CD4-positive, alpha-beta T cell treated with Interleukin-17A for 1 hour (primary cell): ENCODE data around the gene SMYD2.

Experiments
- DNase-seq: peaks from one replicate; pipeline ENCODE4 v3.0.0-alpha.2; 2020

Gene SMYD2

DNA sequence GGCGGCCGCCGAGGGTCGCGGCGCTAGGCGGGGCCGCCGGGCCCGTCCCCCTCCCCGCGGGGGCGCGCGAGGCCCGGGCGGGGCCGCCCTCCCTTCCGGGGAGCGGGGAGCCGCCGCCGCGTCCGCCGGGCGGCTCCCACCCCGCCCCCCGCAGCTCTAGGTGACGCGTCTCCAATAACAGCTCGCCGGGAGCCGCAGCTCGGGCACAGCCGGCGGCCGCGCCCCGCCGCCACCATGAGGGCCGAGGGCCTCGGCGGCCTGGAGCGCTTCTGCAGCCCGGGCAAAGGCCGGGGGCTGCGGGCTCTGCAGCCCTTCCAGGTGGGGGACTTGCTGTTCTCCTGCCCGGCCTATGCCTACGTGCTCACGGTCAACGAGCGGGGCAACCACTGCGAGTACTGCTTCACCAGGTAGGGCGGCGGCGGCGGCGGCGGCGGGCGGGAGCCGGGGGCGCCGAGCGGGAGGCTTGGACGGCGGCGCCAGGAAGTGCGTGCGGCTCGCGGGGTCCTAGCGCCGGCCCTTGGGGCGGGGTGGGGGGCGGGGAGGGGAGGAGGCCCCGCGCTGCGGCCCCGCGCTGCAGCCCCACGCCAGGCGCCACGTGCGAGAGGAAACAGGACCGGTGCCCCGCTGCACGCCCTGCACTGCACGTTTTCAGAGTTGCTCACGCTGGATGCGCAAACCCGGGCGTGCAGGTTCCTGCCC is at the start of gene SMYD2:
Gene SMYD2 (plus strand): TSS at position 139 of the 699 bp plus-strand sequence. CDS start 96 bp downstream, at position 235.
- peak; percentile 73 for DNase-seq

DNA sequence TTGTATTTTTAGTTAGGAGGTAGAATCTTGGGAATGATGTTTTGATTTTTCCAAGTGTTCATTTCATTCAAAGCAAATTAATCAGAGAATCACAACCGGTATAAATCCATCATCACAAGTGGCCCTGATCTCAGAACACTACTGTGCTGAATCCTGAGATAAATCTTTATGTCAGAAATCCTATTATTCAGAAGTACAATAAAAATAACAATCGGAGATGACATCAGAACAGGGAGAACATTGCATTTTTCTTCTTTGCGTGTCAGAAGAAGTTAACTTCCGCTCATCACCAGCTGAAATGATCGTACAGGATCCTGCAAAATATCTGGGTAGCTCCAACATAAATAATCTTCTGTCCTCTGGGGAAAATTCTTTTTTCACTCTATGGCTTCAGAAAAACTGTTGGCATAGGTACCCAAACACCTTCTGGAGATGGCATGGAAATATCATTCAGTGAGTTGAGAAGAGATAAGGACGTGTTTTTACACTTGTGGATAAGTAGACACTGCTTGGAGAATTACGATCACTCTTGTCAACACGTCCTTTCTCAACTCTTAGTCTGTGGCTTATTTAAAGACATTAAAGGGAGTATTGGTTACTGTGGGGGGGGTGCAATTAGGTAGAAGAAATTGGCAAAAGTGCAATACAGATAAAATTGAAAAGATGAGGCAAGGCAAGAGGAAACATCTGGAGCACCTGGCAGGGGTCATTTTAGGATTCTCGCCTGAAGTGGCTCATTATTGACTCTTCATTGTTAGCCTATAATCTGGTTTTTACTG is 46.9 kb upstream of the SMYD2 start:
- DNase-seq = no peak

DNA sequence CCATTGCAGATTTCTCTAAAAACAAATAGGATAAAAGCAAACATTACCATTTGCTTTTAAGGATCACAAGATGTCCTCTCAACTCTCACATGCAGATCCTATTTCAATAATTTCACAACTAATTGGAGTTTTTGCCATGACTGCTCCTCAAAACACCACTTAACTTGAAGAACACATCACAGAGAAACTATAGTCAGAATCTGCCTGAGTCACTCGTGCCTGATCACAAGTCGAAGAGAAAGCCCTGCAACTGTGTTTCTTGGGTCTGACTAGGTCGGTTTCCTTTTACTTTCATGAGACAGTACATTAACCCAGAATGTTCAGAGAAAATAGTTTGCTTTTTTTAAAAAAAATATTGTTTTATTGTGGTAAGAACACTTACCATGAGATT is 46.3 kb upstream of the SMYD2 start:
- no peak for DNase-seq

DNA sequence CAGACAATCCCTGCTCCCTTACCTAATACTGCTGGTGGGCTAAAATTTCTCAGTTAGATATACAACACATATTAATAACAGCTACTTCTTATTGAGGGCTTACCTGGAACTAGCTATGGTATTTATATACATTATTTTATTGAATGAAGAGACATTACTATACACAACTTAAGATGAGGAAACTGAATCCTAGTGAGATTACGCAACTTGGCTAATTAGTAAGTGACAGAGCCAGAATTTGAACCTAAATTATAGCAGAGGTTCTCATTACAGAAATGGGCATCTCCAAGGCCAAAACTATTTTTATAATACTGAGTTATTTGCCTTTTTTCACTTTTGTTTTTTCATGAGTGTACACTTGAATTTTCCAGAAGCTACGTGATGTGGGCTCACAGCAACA is 44.5 kb upstream of the SMYD2 start:
- no peak for DNase-seq

DNA sequence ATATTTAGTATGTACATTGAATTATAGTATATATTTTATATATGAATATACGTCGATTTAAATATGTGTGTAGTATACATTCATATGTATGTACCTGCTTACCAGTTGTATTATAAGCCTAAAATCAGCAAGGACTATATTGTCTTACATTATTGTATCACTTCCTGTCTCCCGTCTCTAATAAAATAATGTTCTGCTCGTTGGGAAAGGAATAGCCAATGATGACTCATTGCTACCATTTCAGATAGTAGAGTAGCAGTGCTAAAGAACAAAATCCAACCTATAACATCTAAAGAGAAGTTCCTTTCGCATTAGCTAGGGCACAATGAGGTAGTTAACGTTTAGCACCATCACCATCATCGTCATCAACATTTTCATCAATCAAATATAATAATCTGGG is 39.9 kb upstream of the SMYD2 start:
- DNase-seq = no peak

DNA sequence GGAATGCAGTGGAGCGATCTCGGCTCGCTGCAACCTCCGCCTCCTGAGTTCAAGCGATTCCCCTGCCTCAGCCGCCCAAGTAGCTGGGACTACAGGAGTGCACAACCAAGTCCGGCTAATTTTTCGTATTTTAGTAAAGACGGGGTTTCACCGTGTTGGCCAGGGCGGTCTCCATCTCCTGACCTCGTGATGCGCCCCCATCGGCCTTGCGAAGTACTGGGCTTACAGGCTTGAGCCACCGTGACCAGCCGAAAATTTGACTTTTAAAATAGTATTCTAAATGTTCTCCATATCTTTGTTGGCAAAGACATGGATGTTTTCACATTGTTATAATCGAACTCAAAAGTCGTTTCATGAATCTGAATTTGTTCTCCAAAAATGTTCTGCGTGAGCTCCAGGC is 36.7 kb upstream of the SMYD2 start:
- DNase-seq = no peak

DNA sequence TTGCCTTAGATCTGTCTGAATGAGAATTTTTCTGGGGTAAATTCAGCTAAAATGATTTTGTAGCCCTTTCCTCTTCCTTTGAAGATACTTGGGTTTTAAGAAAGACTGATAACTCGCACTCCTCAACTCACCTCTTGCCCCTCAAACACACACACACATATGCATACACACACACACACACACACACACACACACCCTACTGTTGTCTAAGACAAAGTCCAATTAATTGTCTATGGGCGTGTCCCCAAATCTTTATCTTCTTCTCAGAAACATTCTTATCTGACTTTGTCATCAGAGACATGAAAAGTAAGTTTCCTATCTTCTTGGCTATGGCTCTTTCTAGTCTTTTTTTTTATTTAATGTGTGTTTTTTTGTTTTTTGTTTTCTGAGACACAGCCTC is 36.1 kb upstream of the SMYD2 start:
- no peak for DNase-seq

GRCh38 chr1:214247501-214248041 is 33.4 kb upstream of the SMYD2 start:
- no peak for DNase-seq

- DNase-seq = no peak
Observed at GRCh38 chr1:214248311-214249085, 32.5 kb upstream of the SMYD2 start.

- no peak for DNase-seq
Observed at GRCh38 chr1:214249651-214250050, 31.3 kb upstream of the SMYD2 start.

DNA sequence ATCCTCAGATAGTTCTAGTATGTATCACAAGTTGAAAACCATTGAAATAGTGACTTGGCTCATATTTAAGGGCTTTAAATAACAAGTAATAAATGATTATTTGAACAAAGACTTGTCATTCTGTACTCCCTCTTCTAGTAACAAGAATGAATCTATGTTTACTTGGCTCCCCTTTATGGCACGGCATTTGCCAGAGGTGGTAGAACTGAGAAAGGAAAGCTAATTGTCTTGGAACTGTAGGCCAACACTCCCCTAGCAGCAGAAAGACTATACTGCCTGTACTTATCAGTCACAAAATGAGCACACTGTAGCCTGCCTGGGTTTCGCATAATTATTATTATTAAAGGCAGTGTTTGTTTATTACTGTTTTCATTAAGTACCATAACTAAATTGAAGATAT is 29.6 kb upstream of the SMYD2 start:
- DNase-seq = no peak

GRCh38 chr1:214255509-214255908 is 25.4 kb upstream of the SMYD2 start:
- DNase-seq = no peak

- DNase-seq = no peak
Observed at GRCh38 chr1:214259353-214259977, 21.5 kb upstream of the SMYD2 start.

GRCh38 chr1:214260561-214261205 is 20.3 kb upstream of the SMYD2 start:
- no peak for DNase-seq

DNA sequence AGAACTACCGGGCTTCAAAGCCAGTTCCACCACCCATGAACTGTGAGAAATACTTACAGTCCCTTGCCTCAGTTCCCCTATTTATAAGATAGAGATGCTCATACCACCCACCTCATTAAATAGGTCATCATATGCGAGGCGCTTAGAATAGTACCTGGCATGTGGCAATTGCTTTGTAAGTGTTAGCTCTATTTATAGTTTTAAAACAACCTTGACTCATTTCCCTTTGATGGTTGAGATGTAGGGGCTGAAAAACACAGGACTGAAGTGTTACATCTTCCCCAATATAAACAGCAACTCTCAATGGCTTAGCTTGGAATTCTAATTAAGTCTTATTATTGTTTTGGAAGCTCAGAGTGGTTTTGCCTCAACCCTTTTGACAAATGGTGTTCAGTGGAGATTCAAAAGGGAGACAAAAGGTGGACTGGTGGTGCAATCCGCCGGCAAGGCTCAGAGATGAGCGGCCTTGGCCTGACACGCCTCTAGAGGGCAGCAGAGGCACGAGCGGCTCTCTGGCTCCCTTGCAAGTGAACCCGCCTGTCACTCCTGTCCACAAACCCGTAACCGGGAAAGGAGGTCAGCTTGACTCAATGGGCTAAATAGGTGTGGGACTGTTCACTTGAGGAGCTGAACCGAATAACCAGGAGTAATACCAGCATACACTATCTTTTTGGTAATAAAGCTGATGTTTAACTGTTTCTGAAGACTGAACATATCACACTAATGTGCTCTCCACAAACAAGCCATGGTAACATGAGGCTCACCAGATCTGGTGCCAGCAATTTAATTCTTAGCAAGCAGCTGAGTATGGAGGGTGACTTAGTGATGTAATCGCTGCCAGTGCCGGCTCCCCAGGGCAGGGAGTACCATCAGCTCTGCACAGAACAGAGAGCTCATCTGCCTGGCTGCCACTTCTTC is 19.5 kb upstream of the SMYD2 start:
- peak; percentile 80 for DNase-seq

DNA sequence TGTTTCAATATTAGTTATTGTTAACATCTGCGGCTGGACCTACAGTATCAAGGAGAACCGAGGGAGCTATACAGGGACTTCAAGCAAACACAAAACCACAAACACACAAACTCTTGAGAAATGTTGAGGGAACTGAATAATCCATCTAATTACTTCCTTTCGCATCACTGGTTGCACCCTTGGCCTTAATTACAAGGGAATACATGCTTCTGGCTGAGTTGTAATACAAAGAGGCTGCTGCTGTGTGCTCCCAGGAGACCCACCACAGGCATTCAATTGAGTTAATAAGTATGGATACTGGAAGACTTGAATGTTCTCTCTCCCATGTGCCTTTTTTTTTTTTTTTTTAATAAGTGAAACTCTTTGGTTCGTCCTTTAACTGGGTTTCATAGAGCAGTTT is 16.8 kb upstream of the SMYD2 start:
- no peak for DNase-seq

GRCh38 chr1:214264976-214265375 is 16.0 kb upstream of the SMYD2 start:
- DNase-seq = no peak

DNA sequence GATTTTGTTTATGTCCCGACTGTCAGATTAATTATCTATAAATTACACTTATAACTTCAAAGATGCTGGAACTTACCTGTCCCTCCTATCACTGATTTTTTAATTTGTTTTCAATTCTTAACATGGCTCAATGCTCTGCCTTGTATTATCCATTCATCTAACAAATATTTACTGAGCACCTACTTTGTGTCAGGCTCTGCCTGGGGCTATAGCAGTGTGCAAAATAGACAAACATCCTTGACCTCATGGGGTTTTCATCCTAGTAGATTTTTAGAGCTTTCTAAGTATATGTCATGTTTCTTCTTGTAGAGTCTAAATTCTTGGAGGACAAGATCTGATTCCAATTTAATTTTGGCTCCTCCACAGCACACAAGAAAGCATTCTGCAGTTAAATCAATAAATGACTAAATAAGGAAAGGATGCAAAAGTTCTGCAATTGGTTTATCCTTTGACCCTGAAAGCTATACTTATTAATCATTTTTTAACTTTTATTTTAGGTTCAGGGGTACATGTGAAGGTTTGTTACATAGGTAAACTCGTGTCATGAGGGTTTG is 10.8 kb upstream of the SMYD2 start:
- no peak for DNase-seq

- no peak for DNase-seq
Observed at GRCh38 chr1:214271174-214271858, 9.6 kb upstream of the SMYD2 start.

DNA sequence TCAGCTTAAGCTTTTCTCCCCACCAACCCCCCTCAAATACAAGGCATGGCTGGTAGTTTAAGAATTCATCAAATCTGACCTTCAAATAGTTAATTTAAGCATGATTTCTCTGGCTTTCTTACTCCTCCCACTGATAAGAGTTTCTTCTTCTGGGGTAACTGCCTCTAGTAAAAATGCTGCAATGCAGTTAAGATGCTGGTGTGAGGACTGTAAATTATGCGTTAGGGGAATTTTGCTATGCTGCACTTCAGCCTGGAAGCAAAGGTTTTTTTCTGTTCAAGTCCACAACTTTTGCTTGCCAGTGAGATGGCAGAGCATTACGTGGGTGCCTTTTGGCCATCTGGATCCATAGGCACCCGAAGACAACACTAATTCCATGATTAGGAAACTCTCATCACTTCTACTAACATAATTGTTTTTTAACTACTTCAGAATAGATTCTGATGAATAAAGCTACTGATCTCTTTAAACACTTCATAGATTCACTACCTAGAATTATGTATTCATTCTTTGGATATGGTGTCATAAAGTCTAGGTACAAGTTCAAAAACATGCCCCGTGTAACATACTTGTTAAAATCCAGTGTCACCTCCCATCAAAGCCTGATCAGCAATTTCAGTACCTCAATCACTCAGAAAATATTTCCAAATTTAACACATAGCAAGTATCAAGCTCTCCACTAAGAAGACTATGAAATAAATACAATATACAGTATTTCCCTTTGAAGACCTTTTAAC is 8.8 kb upstream of the SMYD2 start:
- DNase-seq = no peak
